PC-3 (cell line): Measurements from ENCODE around the gene PDIA5.

Experiments used
- CTCF ChIP-seq: fragments of 300-600 bp; sonication (generic); conservative IDR thresholded peaks from 2 replicates; pipeline ENCODE4 v1.5.1; 2017; ENCODE audit warnings: antibody characterized with exemption, low read depth, mild to moderate bottlenecking, low read length
- EZH2phosphoT487 ChIP-seq: fragments of 300-600 bp; sonication (generic); IDR thresholded peaks from 2 replicates; pipeline ENCODE4 v1.6.1; 2018; ENCODE audit warnings: mild to moderate bottlenecking, antibody characterized with exemption, low read length, borderline replicate concordance

GRCh38 chr3:123198372-123198771, 131.5 kb downstream of the PDIA5 start:
- TF ChIP-seq CTCF (no peak), EZH2phosphoT487 (no peak)
